Transverse colon (tissue), 4 donors: ENCODE results near the gene ESYT1. TPM values are rescaled to one million over a fixed set of nuclear protein-coding genes. Genes with fewer than 3 reads are reported as not detected.
A peak's percentile ranks its signal among the peaks of the same experiment; 100 is the strongest.
"Not testable (repeated sequence)": the region's sequence is repeated elsewhere in the genome, so short reads cannot be mapped to it uniquely, and the experiment has no call there.

Experiments
- DNase-seq: peaks from one replicate; pipeline ENCODE4 v3.0.0-alpha.2; 2019
- H3K27ac ChIP-seq, 4 donors: fragments of 200-600 bp; sonication (generic); 2 replicates each; pipeline ENCODE4 v1.5.1; 2016 to 2018; ENCODE audit warnings: inconsistent platforms in 4 of 4
- H3K27me3 ChIP-seq: fragments of 200-600 bp; sonication (generic); 2 replicates; pipeline ENCODE4 v1.5.1; 2017; ENCODE audit warnings: inconsistent platforms
- H3K36me3 ChIP-seq, 4 donors: fragments of 200-600 bp; sonication (generic); 2 replicates each; pipeline ENCODE4 v1.5.1; 2017 to 2019; ENCODE audit warnings: inconsistent platforms in 4 of 4
- H3K4me1 ChIP-seq, 4 donors: fragments of 200-600 bp; sonication (generic); 2 replicates each; pipeline ENCODE4 v1.5.1; 2017 to 2020; ENCODE audit warnings: inconsistent platforms in 4 of 4
- H3K4me3 ChIP-seq, 4 donors: fragments of 200-600 bp; sonication (generic); 1 replicate in 1 of 4; 2 replicates in 3 of 4; pipeline versions ENCODE4 v1.5.1 to v1.6.1; 2017 to 2019; ENCODE audit warnings: inconsistent platforms in 4 of 4
- H3K9me3 ChIP-seq, 2 donors: fragments of 200-600 bp; sonication (generic); 2 replicates each; pipeline ENCODE4 v1.5.1; 2017 to 2019; ENCODE audit warnings: inconsistent platforms in 2 of 2
- EP300 ChIP-seq: sonication (generic); formaldehyde crosslinking; IDR thresholded peaks from one replicate; pipeline ENCODE4 v1.6.1; 2017; ENCODE audit warnings: antibody characterized with exemption, low read depth
- POLR2A ChIP-seq: fragments of 450-650 bp; IDR thresholded peaks from one replicate; pipeline ENCODE4 v1.6.1; 2016; ENCODE audit warnings: antibody characterized with exemption, mild to moderate bottlenecking, moderate library complexity
- POLR2AphosphoS5 ChIP-seq, 3 donors: sonication (generic); formaldehyde crosslinking; IDR thresholded peaks; one replicate each; pipeline ENCODE4 v1.6.1; 2016; ENCODE audit warnings: antibody characterized with exemption in 3 of 3
- WGBS, 2 donors: methylation state at CpG; one replicate each; pipeline ENCODE4 v1.1.5; 2018; ENCODE audit warnings: low coverage in 1 of 2; 5-methylcytosine and 5-hydroxymethylcytosine counted together
- in situ Hi-C, 4 donors: fragments of 200-750 bp; cut with MboI; loops; one replicate each; pipeline versions ENCODE4 v1.15.0 to v1.15.1; 2017; ENCODE audit warnings: low sequenced_read_pairs in 3 of 4, low pct_ligation_motif_present in 1 of 4, low pct_unique_long_range_greater_than_20kb in 1 of 4
- intact Hi-C: fragments of 100-400 bp; cut with DNase I; formaldehyde crosslinking; loops from one replicate; pipeline ENCODE4 v1.15.1; 2023; ENCODE audit warnings: low total_unique reads
- total RNA-seq, 4 donors: library from RNA; depleted of rRNA; stranded (reverse); fragments of >200 nt; gene quantifications; one replicate each; pipeline ENCODE4 v1.1.0, GENCODE V29; 2016
- TF ChIP-seq, protein P1 (sequence below), 5 experiments: fragments of 200-600 bp in 3 of 5; fragments of 450-650 bp in 2 of 5; sonication (generic) in 3 of 5; IDR thresholded peaks; 1 replicate in 2 of 5; 2 replicates in 3 of 5; pipeline ENCODE4 v1.5.1; 2016 to 2017; ENCODE audit warnings: antibody characterized with exemption in 5 of 5, inconsistent platforms in 3 of 5, mild to moderate bottlenecking in 2 of 5, moderate library complexity in 1 of 5

Gene ESYT1
- total RNA-seq, 4 donors from 2014 or later: 94.2 to 133 (median 97.9) TPM

GRCh38 chr12:56116267-56117081 is 11.6 kb upstream of the ESYT1 start, which contains the start of gene RPL41:
Gene RPL41, plus strand, starts transcription at chr12:56116633.
- peak; percentile 97 for DNase-seq
- peak; percentile 99 for TF ChIP-seq POLR2A
- TF ChIP-seq, protein P1, sequence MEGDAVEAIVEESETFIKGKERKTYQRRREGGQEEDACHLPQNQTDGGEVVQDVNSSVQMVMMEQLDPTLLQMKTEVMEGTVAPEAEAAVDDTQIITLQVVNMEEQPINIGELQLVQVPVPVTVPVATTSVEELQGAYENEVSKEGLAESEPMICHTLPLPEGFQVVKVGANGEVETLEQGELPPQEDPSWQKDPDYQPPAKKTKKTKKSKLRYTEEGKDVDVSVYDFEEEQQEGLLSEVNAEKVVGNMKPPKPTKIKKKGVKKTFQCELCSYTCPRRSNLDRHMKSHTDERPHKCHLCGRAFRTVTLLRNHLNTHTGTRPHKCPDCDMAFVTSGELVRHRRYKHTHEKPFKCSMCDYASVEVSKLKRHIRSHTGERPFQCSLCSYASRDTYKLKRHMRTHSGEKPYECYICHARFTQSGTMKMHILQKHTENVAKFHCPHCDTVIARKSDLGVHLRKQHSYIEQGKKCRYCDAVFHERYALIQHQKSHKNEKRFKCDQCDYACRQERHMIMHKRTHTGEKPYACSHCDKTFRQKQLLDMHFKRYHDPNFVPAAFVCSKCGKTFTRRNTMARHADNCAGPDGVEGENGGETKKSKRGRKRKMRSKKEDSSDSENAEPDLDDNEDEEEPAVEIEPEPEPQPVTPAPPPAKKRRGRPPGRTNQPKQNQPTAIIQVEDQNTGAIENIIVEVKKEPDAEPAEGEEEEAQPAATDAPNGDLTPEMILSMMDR (IDR thresholded peaks at IDR 0.05): peak in 3 of 5 experiments; percentile 5 to 49 (median 34)
- TF ChIP-seq POLR2AphosphoS5 (IDR thresholded peaks at IDR 0.05): peak; percentile 99 to 100 (median 99)
- peak; percentile 5 for TF ChIP-seq EP300
- peak within 1 kb of the TSS; percentile 91 to 99 (median 96) for H3K27ac ChIP-seq
- H3K4me3 ChIP-seq: peak within 1 kb of the TSS; percentile 54 to 78 (median 69)
- no peaks in the 10 kb centered on the region for H3K9me3 ChIP-seq
- intact Hi-C loops (loop anchor here (2.0 kb wide), 1 partner anchor 106 kb away; no protein-coding TSS in a partner anchor), in situ Hi-C loops (loop anchor here in 2 of 4 donors (10.0 kb wide), 2 partner anchors 72 to 392 kb away; partner anchors contain the start of genes CD63 (in 1 of the 2), RDH5 (in 1 of the 2) and RPS26 (in 1 of the 2))
- H3K4me1 ChIP-seq: peaks cover 8 to 22% (median 20%) of the 10 kb centered on the region in 4 donors
- H3K36me3 ChIP-seq: peaks cover 0 to 14% (median 5%) of the 10 kb centered on the region in 4 donors
- WGBS, 2 donors: 0% methylated on average over 14 to 34 of the region's 34 CpGs
- no peaks in the 10 kb centered on the region for H3K27me3 ChIP-seq

DNA sequence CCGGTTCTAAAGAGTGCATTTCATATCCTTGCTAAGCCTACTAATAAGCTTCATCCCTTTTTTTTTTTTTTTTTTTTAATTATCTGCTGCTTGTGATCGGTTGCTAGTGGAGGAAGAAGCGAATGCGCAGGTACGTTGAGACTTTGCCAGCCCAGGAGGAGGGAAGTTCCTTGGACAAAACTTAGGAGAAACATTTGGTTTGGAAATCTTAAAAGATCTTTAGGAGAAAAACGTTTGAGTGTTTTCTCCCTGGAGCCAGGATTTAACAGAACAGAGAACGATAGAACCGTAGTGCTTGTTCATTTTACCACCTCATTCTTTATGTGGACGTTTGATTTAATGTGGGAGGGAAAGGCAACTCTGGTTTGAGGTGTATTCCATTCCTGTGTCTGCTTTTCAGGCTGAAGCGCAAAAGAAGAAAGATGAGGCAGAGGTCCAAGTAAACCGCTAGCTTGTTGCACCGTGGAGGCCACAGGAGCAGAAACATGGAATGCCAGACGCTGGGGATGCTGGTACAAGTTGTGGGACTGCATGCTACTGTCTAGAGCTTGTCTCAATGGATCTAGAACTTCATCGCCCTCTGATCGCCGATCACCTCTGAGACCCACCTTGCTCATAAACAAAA is 10.9 kb upstream of the ESYT1 start:
- DNase-seq, H3K27me3 ChIP-seq, H3K9me3 ChIP-seq, H3K36me3 ChIP-seq: not testable (repeated sequence)
- H3K4me3 ChIP-seq: peak overlapping the region; percentile 54 to 78 (median 69)
- intact Hi-C loops (loop anchor here (2.0 kb wide), 1 partner anchor 106 kb away; no protein-coding TSS in a partner anchor), in situ Hi-C loops (loop anchor here in 2 of 4 donors (10.0 kb wide), 2 partner anchors 72 to 392 kb away; partner anchors contain the start of genes CD63 (in 1 of the 2), RDH5 (in 1 of the 2) and RPS26 (in 1 of the 2))
- H3K27ac ChIP-seq: peak overlapping the region; percentile 91 to 99 (median 96)
- peaks cover 8 to 25% (median 20%) of the 10 kb centered on the region in 4 donors for H3K4me1 ChIP-seq
- 0 to 1% methylated on average over 9 to 14 of the region's 16 CpGs for WGBS, 2 donors

- TF ChIP-seq POLR2A (peak; percentile 90), EP300 (no peak), POLR2AphosphoS5 (IDR thresholded peaks at IDR 0.05) (peak; percentile 93 to 95 (median 94))
- TF ChIP-seq, protein P1 (IDR thresholded peaks at IDR 0.05): peak in 4 of 5 experiments; percentile 41 to 83 (median 52)
- H3K4me1 ChIP-seq: peaks cover 8 to 29% (median 20%) of the 10 kb centered on the region in 4 donors
- H3K4me3 ChIP-seq: peak within 1 kb of the TSS; percentile 54 to 89 (median 70)
- WGBS, 2 donors: 1% methylated on average over 41 of the region's 61 CpGs; no CpG with 5 or more reads in 1 of the 2 donors
- H3K9me3 ChIP-seq: no peaks in the 10 kb centered on the region
- H3K27me3 ChIP-seq: no peaks in the 10 kb centered on the region
- intact Hi-C loops: loop anchor here (2.0 kb wide), 2 partner anchors 71 to 105 kb away; partner anchors contain the start of gene SMARCC2
- H3K36me3 ChIP-seq: peaks cover 0 to 5% (median 0%) of the 10 kb centered on the region in 4 donors
- peak; percentile 99 for DNase-seq
- H3K27ac ChIP-seq: peak within 1 kb of the TSS; percentile 91 to 99 (median 96)
- in situ Hi-C loops: loop anchor here in 2 of 4 donors (10.0 kb wide), 2 partner anchors 73 to 393 kb away; partner anchors contain the start of genes CD63 (in 1 of the 2), RDH5 (in 1 of the 2) and RPS26 (in 1 of the 2)
Measured at GRCh38 chr12:56117778-56118687, 10.0 kb upstream of the ESYT1 start, which contains the start of gene ZC3H10. Gene ZC3H10, plus strand, starts transcription at chr12:56118266. Its CDS starts 2,297 bp downstream, at chr12:56120563.
